Measurements from ENCODE around the gene CHCHD4. TPM values are rescaled to one million over a fixed set of nuclear protein-coding genes. Genes with fewer than 3 reads are reported as not detected.
A peak's percentile ranks its signal among the peaks of the same experiment; 100 is the strongest.

CHCHD4 gene
- total and polyA plus RNA-seq, 2 of the 13 experiments (the other 11 are each of a cell fraction or from before 2014, with no cell fraction given): 15.8 to 24.1 TPM

GRCh38 chr3:14125193-14126016, 735 bp upstream of the CHCHD4 start (continued):
- TF ChIP-seq CSRNP2 (CRISPR knock-in tag; conservative IDR thresholded peaks at IDR 0.05; ENCODE audit: low read depth): no peak
- TF ChIP-seq ZBTB14 (CRISPR knock-in tag; IDR thresholded peaks at IDR 0.05): no peak
- no peak for TF ChIP-seq HINFP (CRISPR knock-in tag; IDR thresholded peaks at IDR 0.05; ENCODE audit: low read depth)
- TF ChIP-seq ZNF674 (CRISPR knock-in tag; IDR thresholded peaks at IDR 0.05; ENCODE audit: low read depth): 0 out of 2 replicates have a peak, but pooled peaks have one; percentile 39
- 0 out of 2 replicates have a peak, but pooled peaks have one; percentile 21 for TF ChIP-seq ZNF34 (CRISPR knock-in tag; IDR thresholded peaks at IDR 0.05; ENCODE audit: borderline replicate concordance)
- no peak for TF ChIP-seq IKZF1 (IDR thresholded peaks at IDR 0.05)
- TF ChIP-seq GABPB1 (CRISPR knock-in tag; IDR thresholded peaks at IDR 0.05): no peak
- no peak for TF ChIP-seq HMG20A (CRISPR knock-in tag; IDR thresholded peaks at IDR 0.05; ENCODE audit: borderline replicate concordance)
- TF ChIP-seq PRMT3 (CRISPR knock-in tag; IDR thresholded peaks at IDR 0.05; ENCODE audit: borderline replicate concordance, low read depth): no peak
- TF ChIP-seq HMG20B (CRISPR knock-in tag; conservative IDR thresholded peaks at IDR 0.05): no peak
- peak; percentile 62; the same call in 1 of the 2 replicates for TF ChIP-seq ZSCAN29 (CRISPR knock-in tag; conservative IDR thresholded peaks at IDR 0.05)
- 0 out of 2 replicates have a peak, but pooled peaks have one; percentile 9 for TF ChIP-seq ZNF792 (CRISPR knock-in tag; IDR thresholded peaks at IDR 0.05)
- TF ChIP-seq SNAI1 (CRISPR knock-in tag; IDR thresholded peaks at IDR 0.05; ENCODE audit: borderline replicate concordance): 0 out of 2 replicates have a peak, but pooled peaks have one; percentile 30
- no peak; the same call in 1 of the 2 replicates for TF ChIP-seq MEIS1 (CRISPR knock-in tag; IDR thresholded peaks at IDR 0.05; ENCODE audit: borderline replicate concordance)
- no peak; the same call in 1 of the 2 replicates for TF ChIP-seq TGIF2 (CRISPR knock-in tag; IDR thresholded peaks at IDR 0.05)
- no peak for TF ChIP-seq ZNF24 (IDR thresholded peaks at IDR 0.05)
- TF ChIP-seq TP53 (CRISPR knock-in tag; conservative IDR thresholded peaks at IDR 0.05): no peak
- 0 out of 2 replicates have a peak, but pooled peaks have one; percentile 19 for TF ChIP-seq EEA1 (CRISPR knock-in tag; IDR thresholded peaks at IDR 0.05; ENCODE audit: borderline replicate concordance)
- no peak for TF ChIP-seq KDM3A (CRISPR knock-in tag; IDR thresholded peaks at IDR 0.05; ENCODE audit: low read depth)
- TF ChIP-seq SAFB2 (CRISPR knock-in tag; IDR thresholded peaks at IDR 0.05; ENCODE audit: borderline replicate concordance, low read depth): no peak
- peak; percentile 50; the same call in 1 of the 2 replicates for TF ChIP-seq HDAC2 (CRISPR knock-in tag; IDR thresholded peaks at IDR 0.05)
- no peak; the same call in 1 of the 2 replicates for TF ChIP-seq MAF1 (CRISPR knock-in tag; IDR thresholded peaks at IDR 0.05; ENCODE audit: borderline replicate concordance)
- peak; percentile 34; the same call in 1 of the 2 replicates for TF ChIP-seq NRL (CRISPR knock-in tag; IDR thresholded peaks at IDR 0.05; ENCODE audit: borderline replicate concordance)
- no peak for TF ChIP-seq ZNF18 (CRISPR knock-in tag; IDR thresholded peaks at IDR 0.05; ENCODE audit: insufficient replicate concordance)
